Neural progenitor cell (in vitro differentiated cells): ENCODE results near the gene TAGAP. TPM values are rescaled to one million over a fixed set of nuclear protein-coding genes. Genes with fewer than 3 reads are reported as not detected.

Experiments
- DNase-seq: peaks from one replicate; pipeline ENCODE4 v3.0.0-alpha.2; 2016; ENCODE audit warnings: low spot score
- H2AFZ ChIP-seq: fragments of 200-600 bp; sonication (generic); replicated peaks from 2 replicates; pipeline ENCODE4 v1.6.1; 2016; ENCODE audit warnings: antibody characterized with exemption
- H3F3A ChIP-seq: fragments of 200-600 bp; sonication (generic); 2 replicates; pipeline ENCODE4 v1.6.1; 2016; ENCODE audit warnings: antibody characterized with exemption, low read depth
- H3K27ac ChIP-seq: fragments of 200-600 bp; sonication (generic); 2 replicates; pipeline ENCODE4 v1.5.1; 2016; ENCODE audit warnings: mild to moderate bottlenecking
- H3K27me3 ChIP-seq: fragments of 200-600 bp; sonication (generic); 2 replicates; pipeline ENCODE4 v1.6.1; 2016; ENCODE audit warnings: mild to moderate bottlenecking, moderate library complexity
- H3K36me3 ChIP-seq: fragments of 200-600 bp; sonication (generic); 2 replicates; pipeline ENCODE4 v1.5.1; 2016
- H3K4me1 ChIP-seq: fragments of 200-600 bp; sonication (generic); 2 replicates; pipeline ENCODE4 v1.6.1; 2016; ENCODE audit warnings: mixed run types
- H3K4me2 ChIP-seq: fragments of 200-600 bp; sonication (generic); 2 replicates; pipeline ENCODE4 v1.6.1; 2016
- H3K4me3 ChIP-seq: fragments of 200-600 bp; sonication (generic); 2 replicates; pipeline ENCODE4 v1.5.1; 2016
- H3K79me2 ChIP-seq: fragments of 200-600 bp; sonication (generic); 2 replicates; pipeline ENCODE4 v1.6.1; 2016; ENCODE audit warnings: low read depth
- H3K9ac ChIP-seq: fragments of 200-600 bp; sonication (generic); 2 replicates; pipeline ENCODE4 v1.6.1; 2016
- H3K9me3 ChIP-seq: fragments of 200-600 bp; sonication (generic); 2 replicates; pipeline ENCODE4 v1.5.1; 2016; ENCODE audit warnings: low read depth
- H4K20me1 ChIP-seq: fragments of 200-600 bp; sonication (generic); 2 replicates; pipeline ENCODE4 v1.6.1; 2016; ENCODE audit warnings: low read depth
- H3K27ac Mint-ChIP-seq: 3 replicates; pipeline ENCODE4 v1.8.0; 2021; ENCODE audit warnings: mixed read lengths
- H3K27me3 Mint-ChIP-seq: 2 replicates; pipeline ENCODE4 v1.8.0; 2022; ENCODE audit warnings: low read depth, mild to moderate bottlenecking, inconsistent platforms, moderate library complexity, mixed read lengths; ENCODE audit not compliant: insufficient read depth
- H3K36me3 Mint-ChIP-seq: 3 replicates; pipeline ENCODE4 v1.8.0; 2021; ENCODE audit warnings: mixed read lengths
- H3K4me1 Mint-ChIP-seq: 3 replicates; pipeline ENCODE4 v1.8.0; 2021; ENCODE audit warnings: mixed read lengths
- H3K4me3 Mint-ChIP-seq: 3 replicates; pipeline ENCODE4 v1.8.0; 2021; ENCODE audit warnings: mild to moderate bottlenecking, moderate library complexity, mixed read lengths
- H3K9me3 Mint-ChIP-seq: 3 replicates; pipeline ENCODE4 v1.8.0; 2020; ENCODE audit warnings: mixed read lengths
- EZH2 ChIP-seq: fragments of 200-600 bp; sonication (generic); IDR thresholded peaks from 2 replicates; pipeline ENCODE4 v1.6.1; 2017; ENCODE audit warnings: antibody characterized with exemption, mild to moderate bottlenecking, moderate library complexity
- EZH2phosphoT487 ChIP-seq: fragments of 200-600 bp; sonication (generic); IDR thresholded peaks from 2 replicates; pipeline ENCODE4 v1.6.1; 2017; ENCODE audit warnings: antibody characterized with exemption
- total RNA-seq: library from RNA; depleted of rRNA; stranded (reverse); fragments of >200 nt; gene quantifications from 2 replicates; pipeline ENCODE4 v1.2.3, GENCODE V29; 2015; ENCODE audit warnings: low replicate concordance
- TF ChIP-seq, protein P1 (sequence below): fragments of 200-600 bp; sonication (generic); IDR thresholded peaks from 2 replicates; pipeline ENCODE4 v1.5.1; 2017; ENCODE audit warnings: antibody characterized with exemption, mild to moderate bottlenecking

TAGAP gene
- total RNA-seq, 1 donor from 2014 or later, result not detected

DNA sequence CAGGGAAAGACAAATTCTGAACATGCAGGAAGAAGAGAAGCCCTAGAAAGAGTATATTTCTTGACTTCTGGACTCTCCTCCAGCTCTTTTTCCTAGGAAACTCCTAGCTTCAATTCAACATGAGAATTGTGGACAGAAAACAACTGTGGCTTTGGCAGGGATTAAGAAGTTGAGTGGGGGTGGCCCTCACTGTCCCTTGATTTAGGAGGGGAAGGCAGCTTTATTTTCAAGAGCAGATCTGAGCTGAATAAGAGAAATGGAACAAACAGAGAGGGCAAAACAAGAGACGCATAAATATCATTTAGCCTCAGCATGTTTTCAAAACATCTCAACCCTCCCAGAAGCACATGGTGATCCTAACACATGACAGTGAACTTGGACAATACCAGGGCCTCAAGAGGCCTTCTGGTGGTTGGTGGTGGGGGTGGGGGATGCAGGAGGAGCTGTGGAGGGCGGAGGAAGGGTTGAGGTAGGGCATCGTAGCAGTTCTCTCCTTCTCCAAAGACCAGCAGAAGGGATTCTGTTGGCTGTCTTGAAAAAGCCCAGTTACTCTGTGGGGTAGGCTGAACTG is 21.1 kb upstream of the TAGAP start:
- no peaks in the 10 kb centered on the region for H3K36me3 ChIP-seq
- H3K79me2 ChIP-seq, result no peaks in the 10 kb centered on the region
- no peak overlapping the region for H3K4me3 Mint-ChIP-seq
- H3K4me1 ChIP-seq, result no peaks in the 10 kb centered on the region
- TF ChIP-seq, protein P1, sequence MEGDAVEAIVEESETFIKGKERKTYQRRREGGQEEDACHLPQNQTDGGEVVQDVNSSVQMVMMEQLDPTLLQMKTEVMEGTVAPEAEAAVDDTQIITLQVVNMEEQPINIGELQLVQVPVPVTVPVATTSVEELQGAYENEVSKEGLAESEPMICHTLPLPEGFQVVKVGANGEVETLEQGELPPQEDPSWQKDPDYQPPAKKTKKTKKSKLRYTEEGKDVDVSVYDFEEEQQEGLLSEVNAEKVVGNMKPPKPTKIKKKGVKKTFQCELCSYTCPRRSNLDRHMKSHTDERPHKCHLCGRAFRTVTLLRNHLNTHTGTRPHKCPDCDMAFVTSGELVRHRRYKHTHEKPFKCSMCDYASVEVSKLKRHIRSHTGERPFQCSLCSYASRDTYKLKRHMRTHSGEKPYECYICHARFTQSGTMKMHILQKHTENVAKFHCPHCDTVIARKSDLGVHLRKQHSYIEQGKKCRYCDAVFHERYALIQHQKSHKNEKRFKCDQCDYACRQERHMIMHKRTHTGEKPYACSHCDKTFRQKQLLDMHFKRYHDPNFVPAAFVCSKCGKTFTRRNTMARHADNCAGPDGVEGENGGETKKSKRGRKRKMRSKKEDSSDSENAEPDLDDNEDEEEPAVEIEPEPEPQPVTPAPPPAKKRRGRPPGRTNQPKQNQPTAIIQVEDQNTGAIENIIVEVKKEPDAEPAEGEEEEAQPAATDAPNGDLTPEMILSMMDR, result no peak
- TF ChIP-seq EZH2 (no peak), EZH2phosphoT487 (no peak)
- H3K4me1 Mint-ChIP-seq, result peaks cover 4% of the 10 kb centered on the region
- H4K20me1 ChIP-seq, result no peaks in the 10 kb centered on the region
- no peak overlapping the region for H3K4me3 ChIP-seq
- H3K9me3 ChIP-seq, result no peaks in the 10 kb centered on the region
- no peak overlapping the region for H3K27ac ChIP-seq
- H3K27me3 ChIP-seq, result peaks cover 30% of the 10 kb centered on the region
- H3F3A ChIP-seq, result no peaks in the 10 kb centered on the region
- H3K27me3 Mint-ChIP-seq, result peaks cover 2% of the 10 kb centered on the region
- no peak overlapping the region for H3K9ac ChIP-seq
- no peak overlapping the region for H3K4me2 ChIP-seq
- no peak for DNase-seq
- no peaks in the 10 kb centered on the region for H3K9me3 Mint-ChIP-seq
- no peak overlapping the region for H2AFZ ChIP-seq
- H3K36me3 Mint-ChIP-seq, result no peaks in the 10 kb centered on the region
- H3K27ac Mint-ChIP-seq, result no peak overlapping the region

DNA sequence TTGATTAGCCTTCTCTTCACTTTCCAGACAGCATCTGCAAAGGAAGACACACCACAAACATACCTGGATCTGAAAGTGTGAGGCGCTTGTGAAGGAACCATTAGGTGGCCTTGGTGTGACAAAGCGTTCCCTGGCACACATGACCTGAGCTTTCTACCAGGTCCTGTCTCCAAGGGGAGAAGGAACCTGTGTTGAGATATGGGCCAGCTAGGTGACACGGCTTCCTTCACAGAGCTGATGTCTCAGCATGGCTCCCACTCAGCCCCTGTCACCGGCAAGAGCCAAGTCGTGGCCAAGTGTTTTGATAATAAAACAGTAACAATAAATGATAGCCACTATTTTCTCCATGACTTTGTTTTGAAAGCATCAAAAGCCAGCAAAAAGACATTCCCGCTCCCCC is 20.3 kb upstream of the TAGAP start:
- Mint-ChIP-seq H3K4me1 (peaks cover 4% of the 10 kb centered on the region), H3K27me3 (peaks cover 2% of the 10 kb centered on the region), H3K4me3 (no peak overlapping the region), H3K36me3 (no peaks in the 10 kb centered on the region), H3K9me3 (no peaks in the 10 kb centered on the region), H3K27ac (no peak overlapping the region)
- TF ChIP-seq EZH2 (no peak), EZH2phosphoT487 (no peak)
- TF ChIP-seq, protein P1, result no peak
- no peaks in the 10 kb centered on the region for H3K9me3 ChIP-seq
- no peak for DNase-seq
- H3K4me3 ChIP-seq, result no peak overlapping the region
- no peak overlapping the region for H2AFZ ChIP-seq
- no peaks in the 10 kb centered on the region for H4K20me1 ChIP-seq
- H3K4me1 ChIP-seq, result no peaks in the 10 kb centered on the region
- H3K4me2 ChIP-seq, result no peak overlapping the region
- H3K9ac ChIP-seq, result no peak overlapping the region
- H3F3A ChIP-seq, result no peaks in the 10 kb centered on the region
- peaks cover 26% of the 10 kb centered on the region for H3K27me3 ChIP-seq
- no peaks in the 10 kb centered on the region for H3K79me2 ChIP-seq
- H3K36me3 ChIP-seq, result no peaks in the 10 kb centered on the region
- no peak overlapping the region for H3K27ac ChIP-seq

DNA sequence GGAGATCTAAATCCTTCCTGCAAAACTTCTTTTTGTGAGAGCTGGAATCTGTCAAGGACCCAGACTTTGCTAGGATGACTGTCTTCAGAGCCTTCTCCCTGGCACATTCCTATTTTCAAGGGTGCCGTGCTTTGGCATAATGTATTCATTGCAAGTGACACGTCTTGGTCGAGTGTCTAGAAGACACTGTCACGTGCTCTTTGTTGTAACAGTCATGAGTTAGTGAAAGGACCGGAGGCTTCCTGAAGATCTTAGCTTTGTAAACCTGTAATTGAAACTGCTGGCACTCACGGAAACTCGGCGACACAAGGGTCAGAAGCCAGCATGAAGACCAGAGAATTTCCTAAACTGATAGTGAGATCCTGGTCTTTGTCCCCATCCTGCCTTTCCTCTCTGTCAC is 19.7 kb upstream of the TAGAP start:
- Histone ChIP-seq H3K79me2 (no peaks in the 10 kb centered on the region), H3K27ac (no peak overlapping the region), H3K27me3 (peaks cover 20% of the 10 kb centered on the region), H3K36me3 (no peaks in the 10 kb centered on the region), H3K9ac (no peak overlapping the region), H3K4me2 (no peak overlapping the region), H3K4me1 (no peaks in the 10 kb centered on the region), H3K9me3 (no peaks in the 10 kb centered on the region), H4K20me1 (no peaks in the 10 kb centered on the region), H3K4me3 (no peak overlapping the region), H3F3A (no peaks in the 10 kb centered on the region), H2AFZ (no peak overlapping the region)
- Mint-ChIP-seq H3K36me3 (no peaks in the 10 kb centered on the region), H3K4me3 (no peak overlapping the region), H3K27ac (no peak overlapping the region), H3K27me3 (peaks cover 2% of the 10 kb centered on the region), H3K9me3 (no peaks in the 10 kb centered on the region), H3K4me1 (peaks cover 3% of the 10 kb centered on the region)
- TF ChIP-seq, protein P1, result no peak
- TF ChIP-seq EZH2 (no peak), EZH2phosphoT487 (no peak)
- DNase-seq, result no peak
